Measurements from ENCODE around the gene ZSCAN18.

The ZSCAN18 gene

DNA sequence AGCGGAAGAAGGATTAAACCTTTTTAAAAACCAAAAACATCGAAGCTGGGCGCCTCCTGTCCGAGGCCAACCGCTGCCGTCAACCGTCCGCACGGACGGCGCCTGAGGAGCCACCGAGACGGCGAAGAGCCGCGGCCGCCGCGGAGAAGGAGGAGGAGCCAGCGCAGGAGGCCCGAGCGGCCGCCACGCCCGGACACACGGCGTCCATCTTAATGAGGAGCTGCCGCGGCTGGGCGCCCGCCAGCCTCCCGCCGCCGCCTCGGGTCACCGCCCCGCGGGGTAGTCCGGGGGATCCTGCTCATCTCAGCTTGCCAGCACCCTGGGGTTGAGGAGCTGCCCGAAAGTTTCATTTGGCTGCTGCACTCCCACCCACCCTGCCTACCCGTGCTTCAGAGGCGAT is 53.6 kb downstream of the ZSCAN18 start:
- no peak for DNase-seq

DNA sequence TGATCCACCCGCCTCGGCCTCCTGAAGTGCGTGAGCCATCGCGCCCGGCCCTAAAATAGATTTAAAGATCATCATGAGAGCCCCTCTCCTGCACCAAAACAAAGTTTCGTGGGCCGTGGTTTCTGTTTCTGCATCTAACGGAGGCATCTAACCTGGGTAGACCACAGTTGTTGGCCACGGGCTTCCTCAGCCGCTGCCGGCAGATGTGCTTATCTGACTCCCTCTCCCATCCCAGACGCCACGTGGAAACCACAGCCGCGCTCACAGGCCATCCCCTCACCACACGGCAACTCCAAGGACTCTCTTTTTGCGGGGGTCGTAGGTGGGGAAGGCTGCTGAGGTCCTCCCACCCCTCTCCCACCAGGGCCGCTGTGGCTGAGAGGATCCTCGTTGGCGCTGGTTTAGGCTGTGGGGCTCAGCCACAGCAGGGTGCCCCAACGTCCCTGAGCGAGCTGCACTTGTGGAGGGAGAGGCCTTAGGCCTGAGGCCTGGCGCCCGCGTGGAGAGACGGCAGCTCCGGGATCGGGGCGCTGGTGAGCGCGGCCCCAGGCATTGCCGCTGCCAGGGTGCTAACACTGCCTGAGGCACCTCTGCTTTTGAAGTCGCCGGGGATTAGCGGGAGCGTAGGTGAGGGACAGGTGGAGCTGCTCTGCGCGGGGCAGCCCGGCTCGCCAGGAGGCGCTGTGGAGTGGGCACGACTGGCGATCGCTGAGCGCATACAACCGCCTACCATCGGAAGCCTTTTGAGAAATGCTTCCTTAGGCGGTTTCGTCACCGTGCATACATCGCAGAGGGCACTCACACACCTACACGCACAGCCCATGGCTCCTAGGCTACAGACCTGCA is 55.3 kb downstream of the ZSCAN18 start:
- no peak for DNase-seq

DNA sequence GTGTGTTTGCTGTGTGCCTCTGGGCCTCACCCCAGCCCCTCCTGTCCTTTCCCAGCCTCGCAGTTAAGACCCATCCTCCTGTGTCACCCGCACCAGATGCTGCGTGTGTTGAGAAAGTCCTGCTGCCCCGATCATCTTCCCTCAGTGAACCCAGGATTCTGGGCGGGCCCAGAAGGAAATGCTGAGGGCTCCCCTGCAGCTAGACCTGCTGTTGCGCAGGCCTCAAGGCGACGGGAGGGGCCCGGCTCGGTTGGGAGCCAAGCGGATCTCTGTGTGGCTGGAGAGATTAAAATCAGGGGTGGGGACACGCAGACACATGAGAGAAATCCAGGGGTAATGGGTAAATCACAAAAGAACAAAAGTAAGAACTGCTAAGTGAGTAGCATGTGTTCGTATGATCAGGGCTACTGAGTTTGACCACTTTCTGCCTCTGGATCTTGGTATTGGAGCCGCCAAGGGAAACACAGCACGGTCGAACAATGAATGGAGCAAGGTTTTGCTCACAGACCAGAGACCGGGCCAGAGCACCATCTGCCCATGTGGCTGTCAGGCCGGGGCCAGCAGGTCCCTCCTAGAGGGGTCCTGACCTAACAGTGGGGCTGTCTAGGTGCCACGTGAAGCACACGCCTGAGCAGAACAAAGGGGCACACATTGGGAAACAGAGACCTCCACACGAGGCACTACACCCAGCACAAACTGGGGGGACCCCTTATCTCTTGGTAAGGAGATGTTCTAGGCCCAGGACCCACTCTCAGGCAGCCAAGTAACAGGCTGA is 57.1 kb downstream of the ZSCAN18 start:
- no peak for DNase-seq

DNA sequence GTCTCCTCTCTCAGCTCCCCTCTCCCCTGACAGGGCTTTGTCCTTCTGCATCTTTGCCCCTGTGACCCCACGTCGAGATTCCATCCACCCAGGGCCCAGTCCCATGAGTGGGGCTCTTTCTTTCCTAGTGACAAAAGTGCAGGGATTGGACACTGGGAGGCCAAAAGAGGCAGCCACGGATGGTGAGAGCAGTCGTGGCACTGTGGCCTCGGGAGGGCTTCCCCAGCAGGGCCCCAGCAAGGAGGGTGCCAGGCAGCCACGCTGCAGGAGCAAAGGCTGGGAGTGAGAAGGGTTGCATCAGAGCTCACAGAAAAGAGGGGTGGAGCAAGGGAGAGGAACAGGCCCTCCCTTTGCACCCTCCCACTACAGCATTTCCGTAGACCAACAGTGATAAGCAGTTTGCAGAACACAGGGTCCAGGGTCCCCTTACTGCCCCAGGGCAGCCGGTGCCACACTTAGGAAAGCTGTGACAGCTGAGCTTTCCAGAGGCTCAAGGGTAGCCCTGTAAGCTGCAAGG is 59.3 kb downstream of the ZSCAN18 start:
- no peak for DNase-seq

DNA sequence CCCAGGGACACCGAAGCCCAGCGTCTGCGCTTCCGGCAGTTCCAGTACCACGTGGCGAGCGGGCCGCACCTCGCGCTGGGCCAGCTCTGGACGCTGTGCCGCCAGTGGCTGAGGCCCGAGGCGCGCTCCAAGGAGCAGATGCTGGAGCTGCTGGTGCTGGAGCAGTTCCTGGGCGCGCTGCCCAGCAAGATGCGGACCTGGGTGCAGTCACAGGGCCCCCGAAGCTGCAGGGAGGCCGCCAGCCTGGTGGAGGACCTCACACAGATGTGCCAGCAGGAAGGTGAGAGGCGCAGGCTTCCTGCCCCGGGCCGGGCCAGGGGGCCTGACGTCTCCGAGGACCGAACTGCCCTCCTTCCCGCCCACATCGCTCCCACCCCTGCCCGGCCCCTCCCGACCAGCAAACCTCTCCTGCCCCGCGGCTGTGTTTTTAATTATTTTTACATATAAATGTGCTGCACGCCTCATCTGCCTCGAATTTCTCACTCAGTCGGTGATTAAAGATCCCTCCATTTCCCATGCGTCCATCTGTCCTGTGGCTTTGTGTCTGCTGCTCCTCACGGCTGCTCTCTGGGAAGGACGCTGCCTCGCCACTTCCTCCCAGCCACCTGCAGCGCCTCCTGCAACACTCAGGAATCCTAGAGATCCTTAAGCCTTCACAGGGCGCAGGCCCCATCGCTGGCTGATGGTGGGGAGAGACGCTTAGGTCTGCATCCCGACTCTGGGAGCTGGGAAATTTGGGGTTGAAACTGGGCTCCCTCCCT is 59.9 kb downstream of the ZSCAN18 start:
- no peak for DNase-seq

DNA sequence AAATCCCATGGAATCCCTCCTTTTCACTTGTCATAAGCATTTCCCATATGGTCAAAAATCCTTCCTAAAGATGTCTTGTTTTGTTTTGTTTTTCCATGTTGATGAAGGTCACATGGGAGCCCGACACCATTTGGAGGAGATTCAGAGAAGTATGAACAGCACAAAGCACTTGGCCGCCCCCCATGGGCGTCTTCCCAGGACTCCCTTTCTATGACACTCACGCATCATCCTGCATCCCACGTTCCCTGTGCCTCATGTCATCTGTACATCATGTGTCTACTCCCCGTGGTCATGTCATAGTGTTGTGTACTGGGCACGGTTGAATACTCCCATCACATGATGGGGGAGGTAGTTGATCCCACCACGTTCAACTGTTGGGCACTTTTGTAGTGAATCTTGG is 62.2 kb downstream of the ZSCAN18 start:
- no peak for DNase-seq

DNA sequence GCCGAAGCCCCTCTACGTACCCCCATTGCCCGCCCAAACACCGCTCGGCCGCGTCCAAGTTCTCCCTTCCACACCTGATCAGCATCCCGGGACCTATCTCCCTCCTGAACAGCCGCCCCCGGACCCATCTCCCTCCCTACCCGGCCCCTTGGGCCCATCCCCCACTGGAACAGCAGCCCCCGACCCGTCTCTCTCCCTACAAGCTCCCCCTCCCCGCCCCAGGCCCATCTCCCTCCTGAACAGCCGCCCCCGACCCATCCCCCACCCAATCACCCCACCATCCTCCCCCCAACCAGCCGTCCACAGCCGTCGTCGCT is 63.6 kb downstream of the ZSCAN18 start:
- no peak for DNase-seq

All from NCI-H510A (cell line).